PFSK-1 (cell line): ENCODE measurements around the gene GAST.

Experiments used
- FOXP2 ChIP-seq: optimal IDR thresholded peaks from 2 replicates; pipeline ENCODE3; 2011; ENCODE audit warnings: borderline replicate concordance, control low read depth, inconsistent platforms; ENCODE audit not compliant: insufficient read depth; ENCODE audit errors: extremely low read length, extremely low read depth
- POLR2AphosphoS5 ChIP-seq: IDR thresholded peaks from 2 replicates; pipeline ENCODE4 v1.6.1; 2012; ENCODE audit warnings: low read depth, mild to moderate bottlenecking, control low read depth, low read length, moderate library complexity
- SIN3A ChIP-seq: IDR thresholded peaks from 2 replicates; pipeline ENCODE4 v1.6.1; 2012; ENCODE audit warnings: mild to moderate bottlenecking, low read length, moderate library complexity, borderline replicate concordance; ENCODE audit not compliant: insufficient read depth
- TAF1 ChIP-seq: IDR thresholded peaks from 2 replicates; pipeline ENCODE4 v1.6.1; 2012; ENCODE audit warnings: low read length, control low read depth, borderline replicate concordance; ENCODE audit not compliant: insufficient read depth
- TF ChIP-seq, protein P1 (sequence below), 2 experiments: IDR thresholded peaks; 2 replicates each; pipeline versions ENCODE4 v1.6.1 to v1.8.0; 2011 to 2012; ENCODE audit warnings: low read depth in 2 of 2, low read length in 2 of 2, control low read depth in 1 of 2, inconsistent platforms in 1 of 2, mild to moderate bottlenecking in 1 of 2, moderate library complexity in 1 of 2; ENCODE audit not compliant: insufficient read depth in 1 of 2

The GAST gene

DNA sequence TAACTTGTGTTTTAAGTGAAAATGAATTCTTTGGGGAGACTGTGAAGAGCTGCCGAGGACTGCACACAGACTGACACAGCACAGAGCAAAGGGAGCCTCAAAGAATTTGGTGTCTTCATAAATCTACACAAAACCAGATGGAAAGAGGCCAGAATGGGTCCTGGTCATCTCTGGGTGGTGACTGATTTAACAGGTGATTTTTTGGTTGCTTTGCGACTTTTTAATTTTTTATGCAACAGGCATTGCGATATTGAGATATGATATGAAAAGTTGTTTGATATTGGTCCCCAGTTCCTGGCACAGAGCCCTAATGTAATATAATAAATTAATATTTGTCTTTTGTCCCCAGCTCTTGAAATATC, 36.1 kb upstream of the GAST start:
- TF ChIP-seq SIN3A (no peak), TAF1 (no peak), FOXP2 (no peak), POLR2AphosphoS5 (no peak)
- TF ChIP-seq, protein P1, sequence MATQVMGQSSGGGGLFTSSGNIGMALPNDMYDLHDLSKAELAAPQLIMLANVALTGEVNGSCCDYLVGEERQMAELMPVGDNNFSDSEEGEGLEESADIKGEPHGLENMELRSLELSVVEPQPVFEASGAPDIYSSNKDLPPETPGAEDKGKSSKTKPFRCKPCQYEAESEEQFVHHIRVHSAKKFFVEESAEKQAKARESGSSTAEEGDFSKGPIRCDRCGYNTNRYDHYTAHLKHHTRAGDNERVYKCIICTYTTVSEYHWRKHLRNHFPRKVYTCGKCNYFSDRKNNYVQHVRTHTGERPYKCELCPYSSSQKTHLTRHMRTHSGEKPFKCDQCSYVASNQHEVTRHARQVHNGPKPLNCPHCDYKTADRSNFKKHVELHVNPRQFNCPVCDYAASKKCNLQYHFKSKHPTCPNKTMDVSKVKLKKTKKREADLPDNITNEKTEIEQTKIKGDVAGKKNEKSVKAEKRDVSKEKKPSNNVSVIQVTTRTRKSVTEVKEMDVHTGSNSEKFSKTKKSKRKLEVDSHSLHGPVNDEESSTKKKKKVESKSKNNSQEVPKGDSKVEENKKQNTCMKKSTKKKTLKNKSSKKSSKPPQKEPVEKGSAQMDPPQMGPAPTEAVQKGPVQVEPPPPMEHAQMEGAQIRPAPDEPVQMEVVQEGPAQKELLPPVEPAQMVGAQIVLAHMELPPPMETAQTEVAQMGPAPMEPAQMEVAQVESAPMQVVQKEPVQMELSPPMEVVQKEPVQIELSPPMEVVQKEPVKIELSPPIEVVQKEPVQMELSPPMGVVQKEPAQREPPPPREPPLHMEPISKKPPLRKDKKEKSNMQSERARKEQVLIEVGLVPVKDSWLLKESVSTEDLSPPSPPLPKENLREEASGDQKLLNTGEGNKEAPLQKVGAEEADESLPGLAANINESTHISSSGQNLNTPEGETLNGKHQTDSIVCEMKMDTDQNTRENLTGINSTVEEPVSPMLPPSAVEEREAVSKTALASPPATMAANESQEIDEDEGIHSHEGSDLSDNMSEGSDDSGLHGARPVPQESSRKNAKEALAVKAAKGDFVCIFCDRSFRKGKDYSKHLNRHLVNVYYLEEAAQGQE (IDR thresholded peaks at IDR 0.05; ENCODE audit: insufficient read depth in 1 of 2, low read depth in 2 of 2, low read length in 2 of 2): no peak

DNA sequence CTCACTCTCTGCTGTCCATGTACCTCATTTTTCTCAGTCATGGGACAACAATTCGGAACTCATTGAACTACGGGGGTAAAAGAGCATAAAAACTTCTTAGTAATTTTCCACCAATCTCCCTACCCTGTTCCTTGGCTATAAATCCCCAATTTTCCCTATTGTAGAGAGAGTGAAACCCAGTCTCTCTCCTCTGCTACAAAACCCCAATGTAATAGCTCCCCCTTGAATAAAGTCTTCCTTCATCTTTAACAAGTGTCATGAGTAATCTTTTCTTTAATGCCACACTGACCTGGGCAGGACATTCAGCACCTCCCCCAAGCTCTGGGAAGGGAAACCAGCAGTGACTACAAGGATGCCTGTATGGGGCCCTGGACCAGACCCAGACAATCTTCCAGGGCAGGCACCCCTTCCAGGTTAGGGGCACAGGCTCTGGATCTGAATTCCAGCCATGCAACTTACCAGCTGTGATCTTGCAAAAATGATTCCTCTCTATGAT, 33.7 kb upstream of the GAST start:
- TF ChIP-seq FOXP2 (no peak), POLR2AphosphoS5 (peak; percentile 85; the same call in 1 of the 2 replicates)

DNA sequence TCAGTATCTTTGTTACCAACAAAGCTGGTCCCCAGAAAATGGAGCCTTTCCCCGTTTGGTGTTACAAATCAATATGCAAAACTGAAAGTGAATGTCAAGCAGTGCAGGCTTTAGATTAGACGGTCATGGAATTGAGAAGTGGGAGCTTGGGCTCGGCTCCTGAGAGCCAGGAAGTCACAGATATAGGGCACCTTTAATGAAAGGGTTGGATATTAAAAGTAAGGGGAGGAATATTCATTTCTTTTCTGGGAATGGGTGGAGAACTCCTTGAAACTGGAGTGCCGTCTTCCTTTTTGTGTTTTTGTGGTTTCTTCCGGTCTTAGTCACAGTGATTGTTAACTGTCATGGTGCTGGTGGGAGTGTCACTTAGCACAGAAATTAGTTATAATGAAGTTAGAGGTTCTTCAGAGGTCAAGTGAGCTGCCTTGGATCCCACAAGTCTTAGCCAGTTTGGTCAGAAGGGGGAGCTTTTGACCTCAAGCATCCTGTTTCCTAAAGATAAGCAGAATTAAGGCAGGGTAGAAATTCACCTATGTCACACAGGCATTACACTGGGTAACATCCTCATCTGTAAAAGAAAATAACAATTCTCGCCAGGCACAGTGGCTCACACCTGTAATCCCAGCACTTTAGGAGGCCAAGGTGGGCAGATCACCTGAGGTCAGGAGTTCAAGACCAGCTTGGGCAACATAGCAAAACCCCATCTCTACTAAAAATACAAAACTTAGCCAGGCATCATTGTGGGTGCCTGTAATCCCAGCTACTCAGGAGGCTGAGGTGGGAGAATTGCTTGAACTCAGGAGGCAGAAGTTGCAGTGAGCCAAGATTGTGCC, 33.0 kb upstream of the GAST start:
- TF ChIP-seq POLR2AphosphoS5: no peak
- no peak for TF ChIP-seq SIN3A
- no peak for TF ChIP-seq FOXP2

DNA sequence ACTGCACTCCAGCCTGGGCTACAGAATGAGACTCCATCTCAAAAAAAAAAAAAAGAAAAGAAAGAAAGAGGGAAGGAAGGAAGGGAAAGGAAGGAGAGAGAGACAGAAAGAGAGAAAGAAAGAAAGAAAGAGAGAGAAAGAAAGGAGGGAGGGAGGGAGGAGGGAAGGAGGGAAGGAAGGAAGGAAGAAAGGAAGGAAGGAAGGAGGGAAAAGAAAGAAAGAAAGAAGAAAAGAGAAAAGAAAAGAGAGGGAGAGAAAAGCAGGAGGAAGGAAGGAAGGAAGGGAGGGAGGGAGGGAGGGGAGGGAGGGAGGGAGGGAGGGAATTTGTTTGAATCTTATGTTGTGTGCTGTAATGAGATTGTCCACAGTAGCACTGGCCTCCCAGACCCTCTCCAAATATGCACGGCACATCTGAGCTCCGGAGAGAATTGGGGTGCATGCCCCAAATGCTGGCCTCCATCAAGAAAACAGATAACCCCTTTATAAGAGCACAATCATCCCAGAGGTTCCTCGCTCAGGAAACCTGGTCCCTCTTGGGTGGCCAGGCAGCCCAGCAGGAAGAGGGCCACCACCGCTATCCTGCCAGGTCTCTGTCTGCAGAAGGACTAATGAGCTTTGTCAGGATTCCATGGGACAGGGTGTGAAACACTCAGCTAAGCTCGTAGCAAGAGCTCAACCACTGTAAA, 32.2 kb upstream of the GAST start:
- TF ChIP-seq POLR2AphosphoS5: no peak
- TF ChIP-seq FOXP2: no peak
- no peak for TF ChIP-seq TAF1
- TF ChIP-seq SIN3A: no peak
- TF ChIP-seq, protein P1 (IDR thresholded peaks at IDR 0.05; ENCODE audit: insufficient read depth in 1 of 2, low read depth in 2 of 2, low read length in 2 of 2): no peak

DNA sequence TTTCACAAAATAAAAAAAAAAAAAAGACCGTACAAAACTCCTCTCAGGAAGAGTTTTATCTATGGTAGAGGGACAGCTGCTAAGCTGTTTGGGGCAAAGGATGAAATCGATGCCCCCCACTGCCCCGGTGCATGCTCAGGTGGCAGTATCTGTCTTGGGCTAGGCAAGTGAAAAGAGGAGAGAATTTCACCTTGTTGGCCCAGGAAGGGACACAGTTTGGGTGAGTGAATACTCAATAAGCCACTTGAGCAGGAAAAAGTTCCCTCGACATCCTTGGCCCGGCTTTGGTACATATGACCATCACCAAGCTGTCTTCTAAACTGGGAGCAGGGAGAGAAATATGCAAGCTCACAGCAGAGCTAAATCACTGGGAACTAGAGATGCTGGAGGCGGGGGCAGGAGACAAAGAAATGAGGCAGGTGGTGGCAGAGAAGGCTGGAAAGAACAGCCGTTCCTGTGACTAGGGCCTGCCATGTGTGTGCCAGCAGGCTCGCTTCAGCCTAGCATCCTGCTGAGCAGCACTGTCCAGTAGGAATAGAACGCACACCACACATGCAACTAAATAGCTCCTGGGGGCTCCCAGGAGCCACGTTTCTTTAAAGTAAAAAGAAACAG, 31.6 kb upstream of the GAST start:
- TF ChIP-seq FOXP2 (no peak), TAF1 (no peak), POLR2AphosphoS5 (no peak), SIN3A (no peak)
- TF ChIP-seq, protein P1 (IDR thresholded peaks at IDR 0.05; ENCODE audit: insufficient read depth in 1 of 2, low read depth in 2 of 2, low read length in 2 of 2): no peak

DNA sequence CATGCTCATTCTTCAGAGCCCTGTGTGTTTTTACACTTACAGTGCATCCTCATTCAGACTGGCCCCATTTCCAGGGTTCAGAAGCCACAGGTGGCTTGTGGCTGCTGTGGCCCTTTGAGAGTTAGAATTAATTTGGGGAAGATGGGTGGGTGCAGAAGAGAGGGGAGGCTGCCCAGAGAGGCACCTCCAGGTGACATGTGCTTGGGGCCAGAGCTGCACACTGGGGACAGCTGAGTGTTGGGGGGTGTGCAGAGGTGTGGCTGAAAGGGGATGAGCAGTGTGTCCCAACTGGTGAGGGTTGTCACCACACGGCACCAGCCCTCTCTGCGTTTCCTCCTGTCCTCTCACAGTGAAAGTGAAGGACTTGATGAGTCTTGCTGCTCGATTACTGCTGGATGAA, 30.4 kb upstream of the GAST start:
- TF ChIP-seq FOXP2 (no peak), TAF1 (no peak), SIN3A (no peak), POLR2AphosphoS5 (no peak)
- TF ChIP-seq, protein P1 (IDR thresholded peaks at IDR 0.05; ENCODE audit: insufficient read depth in 1 of 2, low read depth in 2 of 2, low read length in 2 of 2): no peak
